Activated CD4-positive, alpha-beta T cell treated with anti-CD3 and anti-CD28 coated beads, Interleukin-2, amount 50 U/mL, for 24 hours (primary cell): ENCODE measurements around the gene CRTAC1.

Source experiments
- DNase-seq, 2 donors: peaks; one replicate each; pipeline ENCODE4 v3.0.0-alpha.2; 2020; ENCODE audit warnings: low read depth in 1 of 2, low spot score in 1 of 2

CRTAC1 gene

DNA sequence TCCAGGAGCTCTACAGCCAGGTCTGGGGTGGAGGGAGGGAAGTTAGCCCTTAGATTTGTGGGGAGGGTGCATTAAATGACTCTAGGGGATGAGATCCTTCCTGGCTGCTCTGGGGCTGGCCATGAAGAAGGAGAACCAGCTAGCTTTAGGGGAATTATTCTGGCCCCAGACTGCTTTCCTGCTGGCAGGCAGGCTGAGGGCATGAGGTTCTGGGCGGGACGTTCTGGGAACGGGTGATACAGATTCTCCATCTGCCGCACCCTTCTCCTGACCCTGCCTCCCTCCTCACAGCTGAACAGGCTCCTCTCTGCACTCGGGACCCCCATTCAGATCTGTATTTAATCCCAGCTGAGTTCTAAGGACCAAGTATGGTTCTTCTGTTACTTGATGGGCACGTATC, 156.9 kb downstream of the CRTAC1 start:
- DNase-seq: no peak

DNA sequence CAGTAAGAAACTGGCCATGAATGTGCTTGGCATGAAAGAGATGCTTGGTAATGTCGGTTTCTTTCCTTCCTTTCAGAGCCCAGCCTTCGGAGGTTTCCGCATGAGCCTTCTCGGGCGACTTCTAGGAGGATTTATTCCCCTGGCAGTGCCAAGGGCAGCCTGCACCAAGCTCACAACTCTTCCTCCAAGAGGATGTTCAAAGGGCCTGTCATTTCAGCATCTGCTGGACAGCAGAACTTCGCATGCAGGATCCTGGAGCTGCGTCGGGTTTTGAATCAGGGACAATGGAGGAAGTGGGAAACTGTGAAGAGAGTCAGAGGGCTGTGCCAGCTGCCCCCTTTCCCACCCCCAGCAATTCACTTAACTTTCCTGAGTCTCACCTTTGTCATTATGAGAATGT, 159.4 kb downstream of the CRTAC1 start:
- DNase-seq: no peak

GRCh38 chr10:97869091-97870042, 161.1 kb downstream of the CRTAC1 start:
- DNase-seq: peak; percentile 50 to 79

GRCh38 chr10:97868134-97868685, 162.2 kb downstream of the CRTAC1 start:
- no peak for DNase-seq

DNA sequence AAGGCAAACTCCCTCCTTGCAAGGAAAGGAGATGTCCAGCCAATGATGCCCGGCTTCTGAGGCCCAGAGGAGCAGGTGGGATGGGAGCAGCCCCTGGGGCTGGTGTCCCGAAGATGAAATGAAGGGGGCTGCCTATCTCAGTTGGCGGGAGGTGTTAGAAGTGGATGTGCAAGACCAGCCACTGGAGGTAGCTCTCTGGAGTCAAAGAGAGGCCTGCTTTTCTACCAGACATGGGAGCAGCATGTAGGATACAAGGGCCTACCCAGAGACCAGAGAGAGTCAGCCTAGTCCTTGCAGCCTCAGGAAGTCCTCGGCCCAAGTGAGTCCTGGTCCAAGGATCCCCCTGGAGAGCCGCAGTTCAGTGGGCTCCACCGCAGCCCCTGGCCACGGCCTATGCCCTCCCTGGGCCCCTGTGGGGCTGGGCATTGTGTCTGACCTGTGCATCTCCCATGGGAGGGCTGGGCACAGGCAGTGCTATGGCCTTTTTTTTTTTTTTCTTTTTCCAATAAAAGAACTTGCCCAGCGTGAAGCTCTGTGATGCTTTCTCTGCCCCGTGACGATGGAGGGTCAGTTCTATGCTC, 163.1 kb downstream of the CRTAC1 start:
- DNase-seq: no peak

GRCh38 chr10:97866524-97867219, 163.7 kb downstream of the CRTAC1 start:
- DNase-seq: no peak

DNA sequence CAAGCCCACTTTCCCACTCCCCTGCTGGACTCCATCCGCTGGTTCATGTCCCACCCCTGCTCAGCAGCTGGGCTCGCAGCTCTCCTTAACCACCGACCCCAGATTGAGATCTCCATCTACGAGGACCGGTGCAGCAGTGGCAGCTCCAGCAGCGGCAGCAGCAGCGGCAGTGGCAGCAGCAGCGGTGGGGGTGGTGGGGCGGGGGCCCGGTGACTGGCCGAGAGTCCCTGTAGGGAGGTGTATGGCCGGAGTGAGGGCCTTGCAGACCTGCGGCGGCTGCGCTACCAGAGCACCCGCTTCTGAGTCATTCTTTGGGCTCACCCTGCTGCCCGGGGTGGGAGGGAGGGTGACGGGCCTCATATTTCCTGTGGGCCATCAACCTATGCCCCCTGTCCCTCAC, 164.9 kb downstream of the CRTAC1 start:
- no peak for DNase-seq

DNA sequence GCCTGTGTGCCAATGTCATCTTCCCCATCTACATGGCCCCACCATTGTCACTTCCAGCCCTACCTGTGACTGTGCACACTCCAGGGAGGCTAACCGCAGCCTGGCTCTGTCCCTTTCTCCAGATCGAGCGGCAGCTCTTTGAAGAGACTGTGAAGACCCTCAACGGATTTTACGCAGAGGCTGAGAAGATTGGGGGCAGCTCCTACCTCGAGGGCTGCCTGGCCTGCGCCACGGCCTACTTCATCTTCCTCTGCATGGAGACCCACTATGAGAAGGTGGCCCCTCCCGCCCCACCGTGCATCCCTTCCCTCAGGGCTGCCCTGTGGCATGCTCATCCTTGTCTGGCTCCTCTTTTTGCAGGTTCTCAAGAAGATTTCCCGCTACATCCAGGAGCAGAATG, 166.6 kb downstream of the CRTAC1 start:
- DNase-seq: no peak

DNA sequence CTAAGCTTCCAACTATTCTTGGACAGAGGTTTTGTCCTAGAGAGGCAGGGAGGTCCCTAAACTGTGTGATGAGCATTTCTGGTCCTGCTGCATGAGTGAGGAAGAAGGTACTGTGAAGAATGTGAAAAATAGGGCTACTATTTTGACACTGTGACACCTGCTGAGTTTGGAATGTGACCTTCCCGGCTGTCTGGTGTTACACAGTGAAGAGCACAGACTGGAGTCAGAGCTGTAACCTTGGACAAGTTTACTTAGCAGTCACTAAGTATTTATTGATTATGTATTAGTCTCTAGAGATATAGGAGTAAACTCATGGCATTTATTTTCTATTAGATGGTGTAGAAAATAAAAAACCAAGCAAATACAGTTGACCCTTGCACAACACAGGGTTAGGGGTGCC, 168.5 kb downstream of the CRTAC1 start:
- DNase-seq: no peak

DNA sequence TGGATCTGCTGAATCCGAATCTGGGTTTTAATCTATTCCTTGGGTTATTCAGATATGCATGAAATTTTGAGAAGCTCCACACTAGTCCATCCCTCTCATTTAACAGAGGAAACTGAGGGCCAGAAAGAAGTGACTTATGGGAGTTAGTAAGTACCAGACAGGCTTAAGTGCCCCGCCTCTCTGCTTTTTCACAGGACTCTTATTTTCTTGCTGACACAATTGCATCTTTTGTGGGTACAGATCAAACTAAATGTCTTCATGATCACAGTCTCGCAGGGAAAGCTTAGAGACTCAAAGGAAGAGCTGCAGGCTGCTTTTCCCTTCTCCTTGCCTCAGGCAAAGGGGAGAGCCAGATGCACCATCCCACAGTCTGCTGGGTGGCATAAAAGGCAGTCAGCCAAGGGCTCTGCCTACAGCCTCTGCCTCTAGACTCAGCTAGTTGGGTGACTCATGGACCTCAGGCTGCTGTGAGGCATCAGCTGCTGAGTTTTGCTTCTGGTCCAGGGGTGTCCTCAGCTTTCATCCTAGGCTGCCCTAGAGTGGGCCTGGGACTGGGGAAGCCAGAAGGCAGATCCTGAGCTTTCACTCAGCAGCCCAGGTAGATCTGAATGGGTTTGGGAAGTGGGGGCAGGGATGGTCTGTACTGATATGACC, 169.2 kb downstream of the CRTAC1 start:
- no peak for DNase-seq

DNA sequence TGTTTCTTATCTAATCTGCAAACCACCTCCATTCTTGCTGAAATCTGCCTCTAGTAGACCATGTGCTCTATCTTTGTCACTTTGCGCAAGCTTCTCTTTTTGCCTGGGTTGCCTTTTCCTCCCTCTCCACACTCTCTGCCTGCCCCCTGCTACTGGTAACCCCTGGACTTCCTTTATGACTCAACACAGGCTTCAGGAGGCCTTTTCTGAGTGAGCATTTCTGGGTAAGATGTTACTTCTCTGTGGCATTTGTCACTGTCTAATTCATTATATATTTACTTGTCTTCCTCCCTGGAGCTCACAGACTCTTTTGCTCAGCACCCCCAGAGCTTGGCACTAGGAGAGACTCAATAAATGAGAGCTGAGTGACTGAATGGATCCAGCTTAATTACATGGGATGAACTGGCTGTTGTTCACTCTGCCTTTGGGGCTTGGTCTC, 172.4 kb downstream of the CRTAC1 start:
- no peak for DNase-seq

DNA sequence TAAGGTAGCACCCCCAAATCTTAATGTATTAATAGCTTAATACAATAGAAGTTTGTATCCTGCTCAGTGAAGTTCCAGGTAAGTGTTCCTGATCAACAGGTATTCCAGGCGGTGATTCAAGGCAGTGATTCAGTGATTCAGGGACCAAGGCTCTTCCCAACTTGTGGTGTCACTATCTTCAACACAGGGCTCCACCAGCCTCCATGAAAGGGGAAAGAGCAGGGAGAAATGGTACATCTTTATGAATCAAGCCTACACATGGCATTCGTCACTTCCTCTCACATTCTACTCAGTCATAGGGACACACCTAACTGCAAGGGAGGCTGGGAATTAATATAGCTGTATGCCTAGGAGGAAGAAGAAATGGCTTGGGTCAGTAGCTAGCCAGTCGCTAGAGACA, 175.7 kb downstream of the CRTAC1 start:
- no peak for DNase-seq

DNA sequence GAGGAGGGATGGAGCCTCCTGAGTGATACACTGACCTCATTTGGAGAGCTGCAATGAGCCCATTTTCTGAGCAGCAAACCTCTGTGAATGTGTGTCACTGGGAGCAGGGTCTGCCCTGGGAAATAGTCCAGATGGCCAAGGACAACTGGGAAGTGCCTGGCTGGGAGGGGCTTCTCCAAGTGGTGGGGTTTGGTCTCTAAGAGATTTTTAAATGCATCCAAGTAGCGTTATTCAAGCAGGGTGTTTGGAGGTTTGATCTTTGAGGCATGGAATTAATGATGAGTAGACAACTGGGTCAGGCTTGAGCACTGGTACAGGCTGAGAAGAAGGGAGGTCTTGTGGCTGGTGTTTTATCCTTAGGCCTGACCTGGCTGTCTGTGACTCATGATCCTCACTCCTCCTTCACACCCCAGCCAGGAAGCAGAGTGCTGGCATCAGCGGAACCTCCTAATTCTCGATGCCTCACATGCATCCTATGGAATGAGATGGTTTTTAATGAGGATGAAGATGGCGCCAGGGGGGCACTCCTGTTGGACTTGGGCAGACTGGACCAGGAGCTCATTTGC, 177.5 kb downstream of the CRTAC1 start:
- DNase-seq: no peak

DNA sequence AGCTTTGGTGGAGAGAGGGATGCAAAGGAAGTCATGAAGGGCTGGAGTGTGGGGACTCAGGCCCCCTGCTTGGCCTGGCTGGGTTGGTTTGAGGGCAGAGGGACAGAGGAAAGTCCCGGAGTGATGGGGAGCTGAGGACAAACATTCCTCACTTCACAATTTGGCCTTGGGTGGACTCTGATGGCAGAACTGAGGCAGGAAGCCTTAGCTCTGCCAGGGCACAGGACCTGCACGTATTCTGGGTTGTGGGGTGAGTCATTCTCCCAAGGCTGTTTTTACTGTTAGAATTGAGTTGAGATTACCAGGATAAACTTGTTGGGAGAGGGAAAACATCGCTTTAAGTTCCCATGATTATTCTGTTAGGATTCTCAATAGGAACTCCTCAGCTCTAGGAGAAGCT, 178.1 kb downstream of the CRTAC1 start:
- DNase-seq: no peak

GRCh38 chr10:97851341-97852001, 178.9 kb downstream of the CRTAC1 start:
- DNase-seq: no peak

DNA sequence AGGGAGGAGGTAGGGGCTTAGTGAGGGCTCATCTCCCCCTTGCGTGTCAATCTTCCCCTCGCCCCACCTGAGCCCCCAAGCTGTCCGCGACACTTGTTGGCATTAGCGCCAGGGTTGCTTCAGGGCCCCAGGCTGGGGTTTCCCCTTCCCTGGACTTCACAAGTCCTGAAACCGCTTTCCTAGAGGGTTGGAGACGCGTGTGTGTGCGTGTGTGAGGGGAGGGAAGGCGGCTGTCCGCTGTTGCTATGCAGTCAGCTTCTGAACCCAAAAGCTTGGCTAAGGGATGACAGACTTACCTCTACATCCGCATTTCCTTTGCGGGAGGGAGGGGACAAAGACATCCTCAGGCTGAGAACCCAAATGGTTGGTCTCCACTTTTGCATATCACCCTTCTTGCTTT, 180.0 kb downstream of the CRTAC1 start:
- DNase-seq: no peak

- peak; percentile 30 to 44 for DNase-seq
Measured at GRCh38 chr10:97849687-97850402, 180.6 kb downstream of the CRTAC1 start, which contains the start of gene GOLGA7B. Gene GOLGA7B, plus strand, starts transcription at chr10:97849843. Its CDS starts 461 bp downstream, at chr10:97850304.

- DNase-seq: no peak
Measured at GRCh38 chr10:97849103-97849686, 181.2 kb downstream of the CRTAC1 start.

DNA sequence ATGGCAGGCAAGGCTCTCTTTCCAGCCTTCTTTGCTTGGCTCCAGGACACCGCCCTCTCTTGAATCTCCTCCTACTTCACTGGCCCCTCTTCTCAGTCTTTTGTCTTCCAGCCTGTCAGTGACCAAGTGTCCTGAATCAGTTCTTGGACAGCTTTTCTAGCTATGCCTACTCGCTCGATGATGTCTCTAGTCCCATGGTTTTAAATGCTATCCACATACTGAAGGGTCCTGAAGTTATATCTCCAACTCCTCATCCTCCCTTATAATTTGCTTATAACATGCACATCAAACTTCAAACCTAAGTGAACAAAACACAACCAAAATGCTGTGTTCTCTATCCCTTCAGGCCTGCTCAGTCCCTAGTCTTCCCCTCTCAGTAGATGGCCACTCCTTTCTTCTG, 185.7 kb downstream of the CRTAC1 start:
- DNase-seq: no peak
